K562 (cell line): Measurements from ENCODE around the gene SPATS2L. TPM values are rescaled to one million over a fixed set of nuclear protein-coding genes. Genes with fewer than 3 reads are reported as not detected.

Experiments used
- ATAC-seq: fragments of 200-7000 bp; cut with Tn5 transposase; 3 replicates; pipeline ENCODE4 v1.9.1; 2020; ENCODE audit warnings: moderate library complexity
- BruUV-seq: library from RNA; stranded (reverse); fragments of 400-500 nt; replicated peaks from 2 replicates; lab custom pipeline; 2021; lab: Mats Ljungman, UMichigan
- CTCF ChIA-PET: fragments of 300-600 bp; formaldehyde crosslinking; extraction: SDS; loops from one replicate; lab custom pipeline; 2021; ENCODE audit warnings: low intra/inter-chr PET ratio; lab: Yijun Ruan, JAX
- POLR2A ChIA-PET: fragments of 300-600, 350-650 bp; sonication (Branson Sonifier 250); formaldehyde crosslinking; extraction: SDS; loops from one replicate; lab custom pipeline; 2021; ENCODE audit warnings: antibody characterized with exemption, inconsistent platforms; lab: Yijun Ruan, JAX
- DNase-seq, 4 experiments: peaks; one replicate each; pipeline versions ENCODE4 v3.0.0 to v3.0.0-alpha.2; 2011 to 2018; ENCODE audit warnings: low spot score in 3 of 4, mixed read lengths in 3 of 4; ENCODE audit errors: extremely low read depth in 1 of 4
- FAIRE-seq: peaks from 2 replicates; lab custom pipeline; 2011; peaks lifted over from hg19 to GRCh38; lab: Jason Lieb, UNC
- H2AFZ ChIP-seq: 2 replicates; pipeline ENCODE4 v1.6.0; 2011; ENCODE audit warnings: low read depth, low read length, control low read depth, inconsistent platforms
- H3K27ac ChIP-seq: fragments of 200-600 bp; 3 replicates; pipeline ENCODE4 v1.8.0; 2011; ENCODE audit warnings: low read depth, mild to moderate bottlenecking, control low read depth, inconsistent platforms, low read length, moderate library complexity, mixed read lengths; ENCODE audit errors: extremely low read depth
- H3K27me3 ChIP-seq, 2 experiments: fragments of 300-600 bp in 1 of 2; 2 replicates in 1 of 2; 3 replicates in 1 of 2; pipeline versions ENCODE4 v1.6.0 to v1.8.0; 2011; ENCODE audit warnings: inconsistent platforms in 2 of 2, low read length in 2 of 2, mild to moderate bottlenecking in 1 of 2, mixed read lengths in 1 of 2, moderate library complexity in 1 of 2; ENCODE audit not compliant: control insufficient read depth in 2 of 2, insufficient read depth in 2 of 2
- H3K36me3 ChIP-seq: fragments of 300-600 bp; 3 replicates; pipeline ENCODE4 v1.8.0; 2011; ENCODE audit warnings: mild to moderate bottlenecking, low read length, inconsistent platforms; ENCODE audit not compliant: control insufficient read depth, insufficient read depth
- H3K4me1 ChIP-seq, 2 experiments: fragments of 200-600 bp in 1 of 2; replicated peaks in 1 of 2; 2 replicates in 1 of 2; 3 replicates in 1 of 2; pipeline versions ENCODE4 v1.5.1 to v1.8.0; 2011; ENCODE audit warnings: inconsistent platforms in 2 of 2, low read length in 2 of 2, mild to moderate bottlenecking in 1 of 2, mixed read lengths in 1 of 2, moderate library complexity in 1 of 2; ENCODE audit not compliant: control insufficient read depth in 2 of 2, insufficient read depth in 2 of 2
- H3K4me2 ChIP-seq: 2 replicates; pipeline ENCODE4 v1.6.1; 2011; ENCODE audit warnings: low read length, control low read depth, inconsistent platforms, mixed read lengths; ENCODE audit not compliant: insufficient read depth
- H3K4me3 ChIP-seq: fragments of 200-600 bp; sonication (generic), shearing (Covaris generic); 2 replicates; pipeline ENCODE4 v1.5.1; 2016; ENCODE audit warnings: control low read depth, inconsistent platforms
- H3K79me2 ChIP-seq: fragments of 200-600 bp; 3 replicates; pipeline ENCODE4 v1.8.0; 2011; ENCODE audit warnings: low read length, inconsistent platforms; ENCODE audit not compliant: control insufficient read depth, insufficient read depth
- H3K9ac ChIP-seq, 2 experiments: 2 replicates each; pipeline versions ENCODE4 v1.6.0 to v1.6.1; 2011; ENCODE audit warnings: low read depth in 2 of 2, low read length in 2 of 2, control low read depth in 1 of 2, inconsistent platforms in 1 of 2, mild to moderate bottlenecking in 1 of 2, mixed read lengths in 1 of 2; ENCODE audit not compliant: insufficient read depth in 1 of 2
- H3K9me1 ChIP-seq: one replicate; pipeline ENCODE4 v1.6.0; 2011; ENCODE audit warnings: inconsistent platforms, mild to moderate bottlenecking, low read length, moderate library complexity; ENCODE audit not compliant: control insufficient read depth, insufficient read depth
- H3K9me3 ChIP-seq: replicated peaks from 2 replicates; pipeline ENCODE4 v1.5.1; 2011; ENCODE audit warnings: low read depth, low read length, inconsistent platforms; ENCODE audit not compliant: control insufficient read depth, insufficient read depth
- H4K20me1 ChIP-seq: replicated peaks from 2 replicates; pipeline ENCODE4 v1.6.1; 2011; ENCODE audit warnings: low read length, inconsistent platforms, mixed read lengths; ENCODE audit not compliant: control insufficient read depth, insufficient read depth
- FOXP4 ChIP-seq: sonication (generic); formaldehyde crosslinking; IDR thresholded peaks from 2 replicates; pipeline ENCODE4 v1.8.0; 2022; ENCODE audit warnings: mild to moderate bottlenecking, missing genetic modification reagents, borderline replicate concordance
- HNRNPL ChIP-seq: fragments of 200-400 bp; formaldehyde crosslinking; IDR thresholded peaks from 2 replicates; pipeline ENCODE4 v1.6.1; 2017; ENCODE audit warnings: low read depth, mild to moderate bottlenecking, low read length
- TRIM25 ChIP-seq: fragments of 450-650 bp; IDR thresholded peaks from 2 replicates; pipeline ENCODE4 v1.7.0; 2016; ENCODE audit warnings: borderline replicate concordance
- ZNF212 ChIP-seq: fragments of 450-650 bp; formaldehyde crosslinking; IDR thresholded peaks from 2 replicates; pipeline ENCODE4 v1.4.0; 2020; ENCODE audit warnings: mild to moderate bottlenecking
- ZNF830 ChIP-seq: fragments of 250-450 bp; sonication (Bioruptor Pico); IDR thresholded peaks from 2 replicates; pipeline ENCODE4 v1.5.0; 2021; ENCODE audit warnings: mild to moderate bottlenecking
- WGBS: fragments of 100-300 bp; shearing (Covaris generic); methylation state at CpG from one replicate; pipeline ENCODE4 v1.1.6; 2016; ENCODE audit warnings: low coverage, mixed read lengths; ENCODE audit not compliant: insufficient coverage; ENCODE audit errors: missing lambda C conversion rate; 5-methylcytosine and 5-hydroxymethylcytosine counted together
- in situ Hi-C: fragments of 300-500 bp; cut with MboI; formaldehyde crosslinking; loops from 4 replicates; pipeline ENCODE4 v1.15.0; 2018; ENCODE audit warnings: inconsistent platforms, mixed read lengths
- intact Hi-C: fragments of 100-400 bp; cut with micrococcal nuclease; formaldehyde crosslinking; loops from 2 replicates; pipeline ENCODE4 v1.14.2; 2022
- polyA plus RNA-seq, 8 experiments: library from polyadenylated mRNA; depleted of rRNA in 4 of 8; stranded (reverse) in 5 of 8; unstranded in 3 of 8; fragments of >200 nt; fragmentation: Nextera tagmentation in 2 of 8; fragmentation: Illumina TruSeq in 1 of 8; extraction: Ambion mirVana in 2 of 8; extraction: Trizol in 1 of 8; gene quantifications; 2 replicates each; pipeline versions ENCODE4 v1.2.1 to v1.2.3, GENCODE V29; 2011 to 2014; ENCODE audit warnings: inconsistent platforms in 1 of 8, missing spikeins in 1 of 8
- total RNA-seq, 7 experiments: library from RNA; depleted of rRNA in 6 of 7; stranded (reverse); fragments of >200 nt in 6 of 7; fragmentation: Illumina TruSeq in 2 of 7; extraction: Trizol in 2 of 7; gene quantifications; 2 replicates each; pipeline versions ENCODE4 v1.2.1 to v1.2.3, GENCODE V29; 2011 to 2021; ENCODE audit warnings: low replicate concordance in 1 of 7
- TF ChIP-seq, protein P1 (sequence below): fragments of 450-650 bp; IDR thresholded peaks from 2 replicates; pipeline ENCODE4 v1.6.1; 2016; ENCODE audit warnings: low read depth, mild to moderate bottlenecking, moderate library complexity
- TF ChIP-seq, protein P2 (sequence below): fragments of 200-800 bp; sonication (Bioruptor generic); IDR thresholded peaks from 2 replicates; pipeline ENCODE4 v1.6.1; 2017; ENCODE audit warnings: missing genetic modification characterization, missing compliant biosample characterization

The SPATS2L gene
- total and polyA plus RNA-seq, 9 of the 15 experiments (the other 6 are each of a cell fraction or from before 2014, with no cell fraction given), result 11.3 to 41.5 (median 24.9) TPM

DNA sequence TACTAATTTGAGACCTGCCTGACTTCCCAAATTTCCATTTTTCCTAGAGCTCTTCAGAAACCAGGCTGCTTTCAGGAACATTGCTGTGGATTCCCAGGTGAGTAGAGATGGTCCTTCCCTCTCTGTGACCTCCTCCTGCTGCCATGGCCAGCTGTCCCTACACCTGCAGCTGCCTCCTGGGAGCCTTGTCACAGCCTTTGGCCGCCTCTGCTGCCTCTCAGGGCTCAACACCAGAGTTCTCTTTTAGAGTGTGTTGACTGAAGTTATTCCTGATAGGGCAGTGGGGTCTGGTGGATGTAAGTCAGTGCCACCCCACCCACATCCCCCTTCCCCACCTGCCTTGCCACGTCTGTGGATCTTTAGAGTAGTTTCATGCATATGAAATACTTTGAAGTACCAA is 22.9 kb downstream of the SPATS2L start:
- Histone ChIP-seq H3K9me1 (no peaks in the 10 kb centered on the region), H3K4me2 (no peak overlapping the region), H3K27ac (no peak overlapping the region), H2AFZ (no peak overlapping the region), H3K4me1 (no peaks in the 10 kb centered on the region; a peak in 1 of 5 replicates), H4K20me1 (no peaks in the 10 kb centered on the region), H3K36me3 (no peaks in the 10 kb centered on the region; the same call in 2 of the 3 replicates)
- in situ Hi-C loops, result no loop called here
- ATAC-seq (no peak), FAIRE-seq (no peak), DNase-seq (no peak)
- CTCF ChIA-PET, result no interaction called here
- POLR2A ChIA-PET, result no interaction called here
- TF ChIP-seq, protein P1, sequence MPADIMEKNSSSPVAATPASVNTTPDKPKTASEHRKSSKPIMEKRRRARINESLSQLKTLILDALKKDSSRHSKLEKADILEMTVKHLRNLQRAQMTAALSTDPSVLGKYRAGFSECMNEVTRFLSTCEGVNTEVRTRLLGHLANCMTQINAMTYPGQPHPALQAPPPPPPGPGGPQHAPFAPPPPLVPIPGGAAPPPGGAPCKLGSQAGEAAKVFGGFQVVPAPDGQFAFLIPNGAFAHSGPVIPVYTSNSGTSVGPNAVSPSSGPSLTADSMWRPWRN, result no peak
- no peak for TF ChIP-seq TRIM25
- TF ChIP-seq, all 486 proteins: peak for 0
- Histone ChIP-seq H3K9ac (no peak overlapping the region), H3K9me3 (no peaks in the 10 kb centered on the region), H3K4me3 (no peak overlapping the region), H3K79me2 (no peaks in the 10 kb centered on the region), H3K27me3 (no peaks in the 10 kb centered on the region)
- intact Hi-C loops, result no loop called here
- 33% methylated on average over 1 of the region's 2 CpGs for WGBS
- BruUV-seq, result no TSS peak

GRCh38 chr2:200329798-200330197 is 23.3 kb downstream of the SPATS2L start:
- intact Hi-C loops, result no loop called here
- no peaks in the 10 kb centered on the region; a peak in 1 of 5 replicates for H3K4me1 ChIP-seq
- POLR2A ChIA-PET, result no interaction called here
- no peak for TF ChIP-seq ZNF830 (CRISPR knock-in tag)
- TF ChIP-seq ZNF212 (CRISPR knock-in tag), result no peak
- no peak for TF ChIP-seq HNRNPL
- TF ChIP-seq, protein P2, sequence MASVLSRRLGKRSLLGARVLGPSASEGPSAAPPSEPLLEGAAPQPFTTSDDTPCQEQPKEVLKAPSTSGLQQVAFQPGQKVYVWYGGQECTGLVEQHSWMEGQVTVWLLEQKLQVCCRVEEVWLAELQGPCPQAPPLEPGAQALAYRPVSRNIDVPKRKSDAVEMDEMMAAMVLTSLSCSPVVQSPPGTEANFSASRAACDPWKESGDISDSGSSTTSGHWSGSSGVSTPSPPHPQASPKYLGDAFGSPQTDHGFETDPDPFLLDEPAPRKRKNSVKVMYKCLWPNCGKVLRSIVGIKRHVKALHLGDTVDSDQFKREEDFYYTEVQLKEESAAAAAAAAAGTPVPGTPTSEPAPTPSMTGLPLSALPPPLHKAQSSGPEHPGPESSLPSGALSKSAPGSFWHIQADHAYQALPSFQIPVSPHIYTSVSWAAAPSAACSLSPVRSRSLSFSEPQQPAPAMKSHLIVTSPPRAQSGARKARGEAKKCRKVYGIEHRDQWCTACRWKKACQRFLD (CRISPR knock-in tag), result no peak
- no peak for TF ChIP-seq FOXP4 (CRISPR knock-in tag)

More at GRCh38 chr2:200329798-200330197, 23.3 kb downstream of the SPATS2L start:
- CTCF ChIA-PET, result no interaction called here
- WGBS, result 25% methylated on average over 3 of the region's 3 CpGs
- H3K27me3 ChIP-seq, result no peaks in the 10 kb centered on the region
- no peak overlapping the region for H3K4me3 ChIP-seq
- DNase-seq (peak in 1 of 4 experiments; percentile 11), ATAC-seq (no peak), FAIRE-seq (peak; percentile 15)
- BruUV-seq, result no TSS peak
- H2AFZ ChIP-seq, result no peak overlapping the region
- H3K9me3 ChIP-seq, result no peaks in the 10 kb centered on the region
- no peaks in the 10 kb centered on the region; the same call in 2 of the 3 replicates for H3K36me3 ChIP-seq
- no peak overlapping the region for H3K27ac ChIP-seq
- H3K9ac ChIP-seq, result no peak overlapping the region
- no peak overlapping the region for H3K4me2 ChIP-seq
- H3K9me1 ChIP-seq, result no peaks in the 10 kb centered on the region
- H3K79me2 ChIP-seq, result no peaks in the 10 kb centered on the region
- H4K20me1 ChIP-seq, result no peaks in the 10 kb centered on the region
- in situ Hi-C loops, result no loop called here
